Measurements from ENCODE around the gene KRTAP9-8.

DNA sequence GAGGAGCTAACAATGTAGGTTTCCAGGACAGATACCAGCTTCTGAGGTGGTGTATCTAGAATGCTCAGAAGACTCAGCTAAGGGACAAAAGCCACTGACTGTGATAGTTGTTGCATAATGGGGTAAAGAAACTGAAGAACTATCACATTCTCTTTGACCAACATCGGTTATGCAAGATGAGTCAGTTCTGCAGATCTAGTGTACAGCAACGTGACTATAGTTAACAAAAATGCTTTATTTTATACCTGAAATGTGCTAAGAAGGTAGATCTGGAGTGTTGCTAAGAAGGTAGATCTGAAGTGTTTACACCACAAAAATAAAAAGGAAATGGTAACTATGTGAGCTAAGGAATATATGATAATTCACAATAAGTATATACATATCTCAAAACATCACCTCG lies 29.9 kb downstream of the KRTAP9-8 start:
- TF ChIP-seq, protein P1, sequence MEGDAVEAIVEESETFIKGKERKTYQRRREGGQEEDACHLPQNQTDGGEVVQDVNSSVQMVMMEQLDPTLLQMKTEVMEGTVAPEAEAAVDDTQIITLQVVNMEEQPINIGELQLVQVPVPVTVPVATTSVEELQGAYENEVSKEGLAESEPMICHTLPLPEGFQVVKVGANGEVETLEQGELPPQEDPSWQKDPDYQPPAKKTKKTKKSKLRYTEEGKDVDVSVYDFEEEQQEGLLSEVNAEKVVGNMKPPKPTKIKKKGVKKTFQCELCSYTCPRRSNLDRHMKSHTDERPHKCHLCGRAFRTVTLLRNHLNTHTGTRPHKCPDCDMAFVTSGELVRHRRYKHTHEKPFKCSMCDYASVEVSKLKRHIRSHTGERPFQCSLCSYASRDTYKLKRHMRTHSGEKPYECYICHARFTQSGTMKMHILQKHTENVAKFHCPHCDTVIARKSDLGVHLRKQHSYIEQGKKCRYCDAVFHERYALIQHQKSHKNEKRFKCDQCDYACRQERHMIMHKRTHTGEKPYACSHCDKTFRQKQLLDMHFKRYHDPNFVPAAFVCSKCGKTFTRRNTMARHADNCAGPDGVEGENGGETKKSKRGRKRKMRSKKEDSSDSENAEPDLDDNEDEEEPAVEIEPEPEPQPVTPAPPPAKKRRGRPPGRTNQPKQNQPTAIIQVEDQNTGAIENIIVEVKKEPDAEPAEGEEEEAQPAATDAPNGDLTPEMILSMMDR (IDR thresholded peaks at IDR 0.05), result no peak
- no peak for TF ChIP-seq EP300 (IDR thresholded peaks at IDR 0.05)

Measured in tibial nerve (tissue), 4 donors.